Measurements from ENCODE around the gene PTBP2.

PTBP2 gene

DNA sequence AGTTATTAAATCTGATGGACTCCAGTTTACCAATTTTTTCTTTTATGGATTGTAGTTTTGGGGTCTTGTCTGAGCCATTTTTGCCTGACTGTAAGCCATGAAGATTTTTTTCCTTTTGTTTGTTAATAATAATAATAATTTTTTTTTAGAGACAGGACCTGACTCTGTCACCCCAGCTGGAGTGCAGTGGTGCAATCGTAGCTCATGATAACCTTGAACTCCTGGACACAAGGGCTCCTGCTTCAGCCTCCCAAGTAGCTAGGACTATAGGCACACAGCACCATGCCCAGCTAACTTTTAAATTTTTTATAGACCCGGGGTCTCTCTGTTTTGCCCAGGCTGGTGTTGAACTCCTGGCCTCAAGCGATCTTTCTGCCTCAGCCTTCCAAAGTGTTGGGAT, 6.3 kb downstream of the PTBP2 start:
- no peak overlapping the region for H3K4me3 ChIP-seq (replicated peaks in 1 of 2; ENCODE audit: low read depth in 2 of 2, low read length in 2 of 2)
- no peak for DNase-seq (ENCODE audit: low read depth in 2 of 2)
- TF ChIP-seq, protein P1, sequence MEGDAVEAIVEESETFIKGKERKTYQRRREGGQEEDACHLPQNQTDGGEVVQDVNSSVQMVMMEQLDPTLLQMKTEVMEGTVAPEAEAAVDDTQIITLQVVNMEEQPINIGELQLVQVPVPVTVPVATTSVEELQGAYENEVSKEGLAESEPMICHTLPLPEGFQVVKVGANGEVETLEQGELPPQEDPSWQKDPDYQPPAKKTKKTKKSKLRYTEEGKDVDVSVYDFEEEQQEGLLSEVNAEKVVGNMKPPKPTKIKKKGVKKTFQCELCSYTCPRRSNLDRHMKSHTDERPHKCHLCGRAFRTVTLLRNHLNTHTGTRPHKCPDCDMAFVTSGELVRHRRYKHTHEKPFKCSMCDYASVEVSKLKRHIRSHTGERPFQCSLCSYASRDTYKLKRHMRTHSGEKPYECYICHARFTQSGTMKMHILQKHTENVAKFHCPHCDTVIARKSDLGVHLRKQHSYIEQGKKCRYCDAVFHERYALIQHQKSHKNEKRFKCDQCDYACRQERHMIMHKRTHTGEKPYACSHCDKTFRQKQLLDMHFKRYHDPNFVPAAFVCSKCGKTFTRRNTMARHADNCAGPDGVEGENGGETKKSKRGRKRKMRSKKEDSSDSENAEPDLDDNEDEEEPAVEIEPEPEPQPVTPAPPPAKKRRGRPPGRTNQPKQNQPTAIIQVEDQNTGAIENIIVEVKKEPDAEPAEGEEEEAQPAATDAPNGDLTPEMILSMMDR (IDR thresholded peaks at IDR 0.05; ENCODE audit: low read depth, low read length) = no peak

DNA sequence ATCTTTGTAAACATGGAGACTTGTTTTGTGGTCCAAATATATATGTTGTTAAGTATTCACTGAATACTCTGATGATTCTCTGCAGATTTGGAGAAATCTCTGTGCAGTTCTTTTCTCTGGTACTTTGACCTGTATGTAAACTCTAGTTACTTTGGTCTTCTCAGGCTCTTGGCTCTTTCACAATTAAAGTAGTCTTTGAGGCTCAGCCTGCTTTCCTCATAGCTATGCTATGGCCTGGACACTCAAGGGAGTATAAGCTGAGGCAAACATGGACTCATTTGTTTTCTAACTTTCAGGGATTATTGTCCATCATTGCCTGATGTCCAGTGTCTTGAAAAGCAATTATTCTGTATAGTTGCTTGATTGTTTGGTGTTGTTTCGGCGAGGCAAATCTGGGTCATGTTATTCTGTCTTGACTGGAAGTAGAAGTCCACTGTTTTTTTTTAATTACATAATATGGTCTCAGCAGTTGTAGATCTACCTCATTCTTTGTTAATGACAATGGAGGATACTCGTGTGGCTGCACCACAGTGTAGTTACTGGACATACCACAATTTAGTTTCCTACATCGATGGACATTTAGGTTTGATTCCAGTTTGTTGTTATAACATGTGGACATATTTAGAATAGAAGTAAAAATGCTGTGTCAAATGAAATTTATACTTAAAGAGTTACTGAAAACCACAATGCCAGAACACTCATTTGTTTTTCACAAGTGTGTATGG, 9.2 kb downstream of the PTBP2 start:
- DNase-seq (ENCODE audit: low read depth in 2 of 2) = peak; percentile 43 to 53
- H3K4me3 ChIP-seq (replicated peaks in 1 of 2; ENCODE audit: low read depth in 2 of 2, low read length in 2 of 2) = no peak overlapping the region
- TF ChIP-seq, protein P1 (IDR thresholded peaks at IDR 0.05; ENCODE audit: low read depth, low read length) = no peak

DNA sequence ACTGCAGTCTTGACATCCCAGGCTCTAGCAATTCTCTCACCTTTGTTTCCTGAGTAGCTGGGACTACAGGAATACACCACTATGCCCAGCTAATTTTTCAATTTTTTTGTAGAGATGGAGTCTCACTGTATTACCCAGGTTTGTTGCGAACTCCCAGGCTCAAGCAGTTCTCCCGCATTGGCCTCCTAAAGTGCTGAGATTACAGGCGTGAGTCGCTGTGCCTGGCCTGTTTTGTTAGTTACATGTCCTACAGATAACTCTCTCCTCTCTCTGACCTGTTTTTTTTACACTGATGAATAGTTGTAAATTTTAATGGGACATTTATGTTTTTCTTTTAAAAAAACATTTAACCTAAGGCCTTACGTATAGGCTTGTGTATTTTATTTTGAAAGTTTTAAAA, 19.8 kb downstream of the PTBP2 start:
- peak in 1 of 2 donors; percentile 22 for DNase-seq (ENCODE audit: low read depth in 2 of 2)
- TF ChIP-seq, protein P1 (IDR thresholded peaks at IDR 0.05; ENCODE audit: low read depth, low read length) = no peak
- no peak overlapping the region for H3K4me3 ChIP-seq (replicated peaks in 1 of 2; ENCODE audit: low read depth in 2 of 2, low read length in 2 of 2)

DNA sequence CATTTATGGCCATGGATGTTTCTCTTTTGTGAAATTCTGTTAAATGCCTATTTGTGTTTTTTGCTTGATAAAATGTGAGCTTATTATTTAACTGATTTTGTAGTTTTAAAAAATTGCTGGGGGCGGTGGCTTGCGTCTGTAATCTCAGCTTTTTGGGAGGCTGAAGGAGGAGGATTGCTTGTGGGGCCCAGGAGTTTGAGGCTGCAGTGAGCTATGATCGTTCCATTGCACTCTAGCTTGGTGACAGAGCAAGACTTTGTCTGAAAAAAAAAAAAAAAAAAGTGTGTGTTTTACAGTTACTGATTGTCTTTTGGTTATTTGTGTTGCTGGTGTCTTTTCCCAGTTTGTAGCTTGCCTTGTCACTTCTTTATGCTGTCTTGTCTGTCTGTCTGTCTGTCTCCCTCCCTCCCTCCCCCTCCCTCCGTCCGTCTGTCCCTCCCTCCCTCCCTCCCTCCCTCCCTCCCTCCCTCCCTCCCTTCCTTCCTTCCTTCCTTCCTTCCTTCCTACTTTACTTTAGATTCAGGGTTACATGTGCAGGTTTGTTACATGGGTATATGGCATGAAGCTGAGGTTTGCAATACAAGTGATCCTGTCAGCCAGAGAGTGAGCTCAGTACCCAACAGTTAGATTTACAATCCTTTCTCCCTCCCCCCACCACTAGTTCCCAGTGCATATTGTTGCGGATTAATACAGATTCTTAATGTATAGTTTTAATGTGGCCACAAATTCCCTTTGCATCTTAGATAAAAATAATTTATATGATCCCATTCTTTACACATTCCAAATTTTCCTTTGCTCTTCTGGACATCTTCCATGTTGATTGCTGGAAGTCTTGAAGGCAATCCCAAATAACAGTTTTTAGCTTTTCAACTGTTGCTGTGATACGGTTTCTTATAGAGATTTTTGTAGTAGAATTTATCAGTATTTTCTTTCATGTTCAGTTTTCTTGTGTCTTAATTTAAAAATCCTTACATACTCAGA, 25.1 kb downstream of the PTBP2 start:
- H3K4me3 ChIP-seq (replicated peaks in 1 of 2; ENCODE audit: low read depth in 2 of 2, low read length in 2 of 2) = no peak overlapping the region
- TF ChIP-seq, protein P1 (IDR thresholded peaks at IDR 0.05; ENCODE audit: low read depth, low read length) = no peak
- no peak for DNase-seq (ENCODE audit: low read depth in 2 of 2)

DNA sequence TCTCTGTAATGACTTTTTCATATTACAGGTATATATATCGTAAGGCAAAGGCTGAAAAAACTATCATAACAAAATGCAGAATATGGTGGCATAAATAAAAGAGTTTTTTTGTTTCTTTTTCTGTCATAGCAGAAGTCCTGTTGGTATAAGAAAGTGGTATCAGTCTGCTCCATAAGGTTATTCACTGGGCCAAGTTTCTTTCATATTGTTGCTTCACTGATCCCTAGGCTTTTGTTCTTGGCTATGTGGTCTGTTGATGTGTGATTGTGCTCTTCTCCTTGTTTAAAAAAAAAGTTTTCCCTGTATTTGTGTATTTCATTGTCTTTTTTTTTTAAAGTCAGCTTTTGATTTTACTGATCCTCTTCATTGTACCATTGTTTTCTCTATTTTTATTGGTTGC, 26.0 kb downstream of the PTBP2 start:
- peak in 1 of 2 donors; percentile 24 for DNase-seq (ENCODE audit: low read depth in 2 of 2)
- TF ChIP-seq, protein P1 (IDR thresholded peaks at IDR 0.05; ENCODE audit: low read depth, low read length) = no peak
- no peak overlapping the region for H3K4me3 ChIP-seq (replicated peaks in 1 of 2; ENCODE audit: low read depth in 2 of 2, low read length in 2 of 2)

DNA sequence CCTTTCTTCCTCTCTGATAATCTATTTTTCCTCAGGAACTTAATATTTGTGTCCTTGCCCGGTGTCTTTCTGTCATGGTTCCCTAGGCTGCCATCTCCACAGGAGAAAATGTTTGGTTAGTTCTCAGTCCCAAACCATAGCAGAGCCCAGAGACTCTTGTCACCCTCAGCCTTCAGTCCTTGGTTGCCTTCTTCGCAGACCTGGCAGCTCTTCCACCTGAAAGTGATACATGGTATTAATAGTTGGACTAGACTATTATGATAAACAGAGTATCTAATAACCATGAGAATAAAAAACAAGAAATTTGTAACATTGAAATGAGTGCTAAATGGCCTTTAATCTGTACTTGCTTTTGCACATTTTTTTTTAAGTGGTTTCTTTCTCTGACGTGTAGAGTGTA, 26.5 kb downstream of the PTBP2 start:
- TF ChIP-seq, protein P1 (IDR thresholded peaks at IDR 0.05; ENCODE audit: low read depth, low read length) = no peak
- no peak for DNase-seq (ENCODE audit: low read depth in 2 of 2)
- no peak overlapping the region for H3K4me3 ChIP-seq (replicated peaks in 1 of 2; ENCODE audit: low read depth in 2 of 2, low read length in 2 of 2)
